Upper lobe of left lung (tissue), 4 donors: ENCODE measurements around the gene CYLC1.

Experiments used
- EP300 ChIP-seq, 4 donors: sonication (generic); formaldehyde crosslinking; IDR thresholded peaks; one replicate each; pipeline ENCODE4 v1.5.1; 2017; ENCODE audit warnings: antibody characterized with exemption in 4 of 4, control low read depth in 2 of 4
- POLR2A ChIP-seq, 4 donors: fragments of 450-650 bp; IDR thresholded peaks; one replicate each; pipeline ENCODE4 v1.5.1; 2016 to 2017; ENCODE audit warnings: antibody characterized with exemption in 4 of 4, mild to moderate bottlenecking in 2 of 4
- POLR2AphosphoS5 ChIP-seq, 2 donors: sonication (generic); formaldehyde crosslinking; IDR thresholded peaks; one replicate each; pipeline ENCODE4 v1.5.1; 2017; ENCODE audit warnings: antibody characterized with exemption in 2 of 2
- TF ChIP-seq, protein P1 (sequence below), 6 experiments: fragments of 450-650 bp in 4 of 6; fragments of 200-600 bp in 2 of 6; sonication (generic) in 2 of 6; IDR thresholded peaks; one replicate each; pipeline ENCODE4 v1.5.1; 2016 to 2019; ENCODE audit warnings: antibody characterized with exemption in 6 of 6

DNA sequence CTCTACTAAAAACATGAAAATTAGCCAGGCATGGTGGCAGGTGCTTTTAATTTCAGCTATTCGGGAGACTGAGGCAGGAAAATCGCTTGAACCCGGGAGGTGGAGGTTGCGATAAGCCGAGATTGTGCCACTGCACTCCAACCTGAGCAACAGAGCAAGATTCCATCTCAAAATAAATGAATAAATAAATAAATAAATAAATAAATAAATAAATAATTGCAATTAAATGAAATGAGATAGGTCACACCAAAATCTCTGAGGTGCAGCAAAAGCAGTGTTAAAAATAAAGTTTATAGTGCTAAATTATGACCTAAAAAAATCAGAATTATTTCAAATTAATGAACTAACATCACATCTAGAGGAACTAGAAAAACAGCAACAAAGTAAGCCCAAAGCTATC is 13.6 kb upstream of the CYLC1 start:
- TF ChIP-seq, protein P1, sequence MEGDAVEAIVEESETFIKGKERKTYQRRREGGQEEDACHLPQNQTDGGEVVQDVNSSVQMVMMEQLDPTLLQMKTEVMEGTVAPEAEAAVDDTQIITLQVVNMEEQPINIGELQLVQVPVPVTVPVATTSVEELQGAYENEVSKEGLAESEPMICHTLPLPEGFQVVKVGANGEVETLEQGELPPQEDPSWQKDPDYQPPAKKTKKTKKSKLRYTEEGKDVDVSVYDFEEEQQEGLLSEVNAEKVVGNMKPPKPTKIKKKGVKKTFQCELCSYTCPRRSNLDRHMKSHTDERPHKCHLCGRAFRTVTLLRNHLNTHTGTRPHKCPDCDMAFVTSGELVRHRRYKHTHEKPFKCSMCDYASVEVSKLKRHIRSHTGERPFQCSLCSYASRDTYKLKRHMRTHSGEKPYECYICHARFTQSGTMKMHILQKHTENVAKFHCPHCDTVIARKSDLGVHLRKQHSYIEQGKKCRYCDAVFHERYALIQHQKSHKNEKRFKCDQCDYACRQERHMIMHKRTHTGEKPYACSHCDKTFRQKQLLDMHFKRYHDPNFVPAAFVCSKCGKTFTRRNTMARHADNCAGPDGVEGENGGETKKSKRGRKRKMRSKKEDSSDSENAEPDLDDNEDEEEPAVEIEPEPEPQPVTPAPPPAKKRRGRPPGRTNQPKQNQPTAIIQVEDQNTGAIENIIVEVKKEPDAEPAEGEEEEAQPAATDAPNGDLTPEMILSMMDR (IDR thresholded peaks at IDR 0.05): no peak
- TF ChIP-seq POLR2A (IDR thresholded peaks at IDR 0.05): no peak
- no peak for TF ChIP-seq POLR2AphosphoS5 (IDR thresholded peaks at IDR 0.05)
- TF ChIP-seq EP300 (IDR thresholded peaks at IDR 0.05): no peak
